CD4-positive, alpha-beta T cell (primary cell): ENCODE measurements around the gene NQO2. TPM values are rescaled to one million over a fixed set of nuclear protein-coding genes. Genes with fewer than 3 reads are reported as not detected.

ENCODE experiments used
- ATAC-seq: fragments of 200-7000 bp; cut with Tn5 transposase; one replicate; pipeline ENCODE4 v1.10.0; 2022; ENCODE audit warnings: mild to moderate bottlenecking; ENCODE audit not compliant: poor library complexity
- CTCF ChIA-PET: fragments of 350-600 bp; sonication (Branson Sonifier 250); formaldehyde crosslinking; loops from one replicate; lab custom pipeline; 2021; ENCODE audit warnings: antibody characterized with exemption, inconsistent platforms; lab: Charles Lee
- POLR2A ChIA-PET: fragments of 350-600 bp; sonication (Branson Sonifier 250); formaldehyde crosslinking; loops from one replicate; lab custom pipeline; 2021; ENCODE audit warnings: antibody characterized with exemption, inconsistent platforms; lab: Charles Lee
- DNase-seq, 14 experiments: peaks; one replicate each; pipeline ENCODE4 v3.0.0-alpha.2; 2013 to 2020; ENCODE audit warnings: mixed read lengths in 2 of 14
- H3K27ac ChIP-seq, 2 donors: one replicate each; pipeline versions ENCODE4 v1.5.1 to v1.7.0; 2013; ENCODE audit warnings: low read length in 2 of 2, low read depth in 1 of 2, mild to moderate bottlenecking in 1 of 2
- H3K27me3 ChIP-seq, 2 experiments: 1 replicate in 1 of 2; 2 replicates in 1 of 2; pipeline versions ENCODE4 v1.6.1 to v1.7.0; 2013; ENCODE audit warnings: low read length in 2 of 2, control low read depth in 1 of 2, mild to moderate bottlenecking in 1 of 2, moderate library complexity in 1 of 2; ENCODE audit not compliant: insufficient read depth in 2 of 2, control insufficient read depth in 1 of 2
- H3K36me3 ChIP-seq: one replicate; pipeline ENCODE4 v1.6.1; 2013; ENCODE audit warnings: low read length, control low read depth; ENCODE audit not compliant: insufficient read depth
- H3K4me1 ChIP-seq: one replicate; pipeline ENCODE4 v1.6.1; 2013; ENCODE audit warnings: low read length, control low read depth; ENCODE audit not compliant: insufficient read depth
- H3K4me3 ChIP-seq: one replicate; pipeline ENCODE4 v1.5.1; 2013; ENCODE audit warnings: mild to moderate bottlenecking, low read length, moderate library complexity
- H3K9me3 ChIP-seq, 2 experiments: 1 replicate in 1 of 2; 2 replicates in 1 of 2; pipeline versions ENCODE4 v1.6.1 to v1.7.0; 2013; ENCODE audit warnings: low read length in 2 of 2, mild to moderate bottlenecking in 2 of 2, control low read depth in 1 of 2, moderate library complexity in 1 of 2; ENCODE audit not compliant: control insufficient read depth in 1 of 2, insufficient read depth in 1 of 2
- H3K27ac Mint-ChIP-seq: one replicate; pipeline ENCODE4 v1.8.0; 2020; ENCODE audit warnings: mixed read lengths
- H3K27me3 Mint-ChIP-seq: one replicate; pipeline ENCODE4 v1.8.0; 2021; ENCODE audit warnings: mixed read lengths
- H3K36me3 Mint-ChIP-seq: one replicate; pipeline ENCODE4 v1.8.0; 2021; ENCODE audit warnings: low read depth, mixed read lengths
- H3K4me1 Mint-ChIP-seq: one replicate; pipeline ENCODE4 v1.8.0; 2021; ENCODE audit warnings: low read depth, mixed read lengths
- H3K4me3 Mint-ChIP-seq: one replicate; pipeline ENCODE4 v1.8.0; 2020; ENCODE audit warnings: mild to moderate bottlenecking, mixed read lengths
- H3K9me3 Mint-ChIP-seq: one replicate; pipeline ENCODE4 v1.8.0; 2020; ENCODE audit warnings: mixed read lengths
- intact Hi-C, 2 experiments: fragments of 100-400 bp; cut with DNase I in 1 of 2; cut with micrococcal nuclease in 1 of 2; formaldehyde crosslinking; loops; one replicate each; pipeline versions ENCODE4 v1.15.1 to v1.9.0; 2023 to 2025; cut with DNase I, micrococcal nuclease
- total RNA-seq, 174 experiments: library from RNA in 2 of 174; stranded (reverse) in 2 of 174; gene quantifications; one replicate each; pipeline ENCODE4 v1.2.3 and lab custom pipeline; 2021 to 2026
- TF ChIP-seq, protein P1 (sequence below): fragments of 200-600 bp; IDR thresholded peaks from one replicate; pipeline ENCODE4 v1.8.0; 2022; ENCODE audit warnings: antibody characterized with exemption, mild to moderate bottlenecking

Gene NQO2
- total RNA-seq, 2 experiments from 2014 or later = 6.7 to 7.7 TPM

DNA sequence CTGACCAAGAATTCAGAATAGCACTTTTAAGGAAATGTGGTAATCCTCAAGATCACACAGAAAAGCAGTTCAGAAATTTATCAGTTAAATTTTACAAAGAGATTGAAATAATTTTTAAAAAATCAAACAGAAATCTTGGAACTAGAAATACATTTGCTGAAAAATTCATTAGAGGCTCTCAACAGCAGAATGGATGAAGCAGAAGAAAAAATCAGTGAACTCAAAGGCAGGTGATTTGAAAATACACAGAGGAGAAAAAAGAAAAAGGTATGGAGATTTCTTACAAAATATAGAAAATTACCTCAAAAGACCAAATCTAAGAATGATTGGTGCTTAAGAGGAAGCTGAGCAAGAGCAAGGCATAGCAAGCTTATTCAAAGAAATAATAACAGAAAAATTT, 11.5 kb downstream of the NQO2 start:
- CTCF ChIA-PET = interaction anchor here (1.2 to 2.4 kb wide), 2 partner anchors 9 to 21 kb away, joined by 4 to 9 read pairs; no protein-coding TSS in a partner anchor
- no peak overlapping the region for H3K4me3 ChIP-seq
- POLR2A ChIA-PET = interaction anchor here (1.1 kb wide), 1 partner anchor 16 kb away, joined by 3 read pairs; no protein-coding TSS in a partner anchor

DNA sequence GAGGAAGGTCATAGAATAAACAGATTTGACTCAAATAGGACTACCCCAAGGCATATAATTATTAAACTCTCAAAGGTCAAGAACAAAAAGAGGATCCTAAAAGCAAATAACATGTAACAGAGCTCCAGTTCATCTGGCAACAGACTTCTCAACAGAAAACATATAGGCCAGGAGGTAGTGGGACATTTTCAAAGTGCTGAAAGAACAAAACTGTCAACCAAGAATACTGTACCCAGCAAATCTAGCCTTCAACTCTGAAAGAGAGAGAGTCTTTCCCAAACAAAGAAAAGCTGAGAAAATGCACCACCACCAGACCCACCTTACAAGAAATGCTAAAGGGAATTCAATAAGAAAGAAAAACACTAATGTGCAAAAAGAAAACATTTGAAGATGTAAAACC, 11.9 kb downstream of the NQO2 start:
- intact Hi-C loops = no loop called here
- Mint-ChIP-seq H3K27ac (no peak overlapping the region), H3K27me3 (no peaks in the 10 kb centered on the region), H3K4me1 (no peaks in the 10 kb centered on the region), H3K36me3 (peaks cover 96% of the 10 kb centered on the region), H3K9me3 (peaks cover 3% of the 10 kb centered on the region), H3K4me3 (no peak overlapping the region)
- no peak overlapping the region for H3K27ac ChIP-seq
- no peak for ATAC-seq
- ChIA-PET CTCF (interaction anchor here (1.2 to 2.4 kb wide), 2 partner anchors 9 to 20 kb away, joined by 4 to 9 read pairs; no protein-coding TSS in a partner anchor), POLR2A (interaction anchor here (1.1 kb wide), 1 partner anchor 15 kb away, joined by 3 read pairs; no protein-coding TSS in a partner anchor)
- no peaks in the 10 kb centered on the region for H3K27me3 ChIP-seq
- peaks cover 2% of the 10 kb centered on the region for H3K4me1 ChIP-seq
- TF ChIP-seq, protein P1, sequence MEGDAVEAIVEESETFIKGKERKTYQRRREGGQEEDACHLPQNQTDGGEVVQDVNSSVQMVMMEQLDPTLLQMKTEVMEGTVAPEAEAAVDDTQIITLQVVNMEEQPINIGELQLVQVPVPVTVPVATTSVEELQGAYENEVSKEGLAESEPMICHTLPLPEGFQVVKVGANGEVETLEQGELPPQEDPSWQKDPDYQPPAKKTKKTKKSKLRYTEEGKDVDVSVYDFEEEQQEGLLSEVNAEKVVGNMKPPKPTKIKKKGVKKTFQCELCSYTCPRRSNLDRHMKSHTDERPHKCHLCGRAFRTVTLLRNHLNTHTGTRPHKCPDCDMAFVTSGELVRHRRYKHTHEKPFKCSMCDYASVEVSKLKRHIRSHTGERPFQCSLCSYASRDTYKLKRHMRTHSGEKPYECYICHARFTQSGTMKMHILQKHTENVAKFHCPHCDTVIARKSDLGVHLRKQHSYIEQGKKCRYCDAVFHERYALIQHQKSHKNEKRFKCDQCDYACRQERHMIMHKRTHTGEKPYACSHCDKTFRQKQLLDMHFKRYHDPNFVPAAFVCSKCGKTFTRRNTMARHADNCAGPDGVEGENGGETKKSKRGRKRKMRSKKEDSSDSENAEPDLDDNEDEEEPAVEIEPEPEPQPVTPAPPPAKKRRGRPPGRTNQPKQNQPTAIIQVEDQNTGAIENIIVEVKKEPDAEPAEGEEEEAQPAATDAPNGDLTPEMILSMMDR = no peak
- no peak for DNase-seq
- no peak overlapping the region for H3K4me3 ChIP-seq
- peaks cover 5 to 16% of the 10 kb centered on the region in 2 experiments for H3K9me3 ChIP-seq
- H3K36me3 ChIP-seq = peaks cover 57% of the 10 kb centered on the region

More for the DNA sequence above, 11.5 kb downstream of the NQO2 start:
- Histone ChIP-seq H3K27ac (no peak overlapping the region), H3K9me3 (peaks cover 5 to 16% of the 10 kb centered on the region in 2 experiments), H3K4me1 (peaks cover 2% of the 10 kb centered on the region), H3K36me3 (peaks cover 58% of the 10 kb centered on the region), H3K27me3 (no peaks in the 10 kb centered on the region)
- ATAC-seq (no peak), DNase-seq (no peak)
- Mint-ChIP-seq H3K36me3 (peaks cover 97% of the 10 kb centered on the region), H3K27me3 (no peaks in the 10 kb centered on the region), H3K27ac (no peak overlapping the region), H3K4me1 (no peaks in the 10 kb centered on the region), H3K4me3 (no peak overlapping the region), H3K9me3 (peaks cover 3% of the 10 kb centered on the region)
- TF ChIP-seq, protein P1 = no peak
- intact Hi-C loops = no loop called here

DNA sequence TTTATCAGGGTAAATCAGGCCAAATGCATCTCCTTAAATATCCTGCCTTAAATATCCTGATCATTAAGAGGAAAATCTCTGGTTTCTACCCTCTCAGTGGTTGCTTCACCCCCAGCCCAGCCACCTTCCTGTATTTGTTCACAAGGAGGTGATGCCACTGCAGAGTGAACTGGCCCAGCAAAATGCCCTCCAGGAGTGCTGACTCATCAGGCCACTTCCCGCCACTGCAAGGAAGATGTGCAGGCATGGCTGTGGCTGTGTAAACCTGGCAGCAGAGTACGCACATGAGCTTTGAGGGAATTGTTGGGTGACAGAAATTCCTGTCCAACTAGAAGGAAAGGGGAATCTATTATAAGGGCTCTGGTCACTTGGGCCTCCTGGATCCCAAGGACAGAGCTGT, 13.8 kb downstream of the NQO2 start:
- Histone ChIP-seq H3K27me3 (no peaks in the 10 kb centered on the region), H3K27ac (no peak overlapping the region), H3K4me3 (no peak overlapping the region), H3K9me3 (peaks cover 9 to 16% of the 10 kb centered on the region in 2 experiments), H3K36me3 (peaks cover 62% of the 10 kb centered on the region), H3K4me1 (peaks cover 2% of the 10 kb centered on the region)
- ATAC-seq (no peak), DNase-seq (peak in 4 of 14 experiments; percentile 19 to 60 (median 44))
- Mint-ChIP-seq H3K27ac (no peak overlapping the region), H3K27me3 (no peaks in the 10 kb centered on the region), H3K4me1 (no peaks in the 10 kb centered on the region), H3K9me3 (peaks cover 3% of the 10 kb centered on the region), H3K4me3 (no peak overlapping the region), H3K36me3 (peaks cover 94% of the 10 kb centered on the region)
- ChIA-PET POLR2A (interaction anchor here (1.1 kb wide), 1 partner anchor 13 kb away, joined by 4 read pairs; no protein-coding TSS in a partner anchor), CTCF (no interaction called here)
- intact Hi-C loops = no loop called here
- TF ChIP-seq, protein P1 = no peak
